Panc1 (cell line): ENCODE data around the gene GYPC. TPM values are rescaled to one million over a fixed set of nuclear protein-coding genes. Genes with fewer than 3 reads are reported as not detected.

Source experiments
- ATAC-seq: fragments of 200-7000 bp; cut with Tn5 transposase; 2 replicates; pipeline ENCODE4 v1.9.1; 2020; ENCODE audit warnings: mild to moderate bottlenecking, moderate library complexity
- BruUV-seq: library from RNA; stranded (reverse); fragments of 400-500 nt; replicated peaks from 2 replicates; lab custom pipeline; 2021; lab: Mats Ljungman, UMichigan
- CTCF ChIA-PET: fragments of 300-600 bp; sonication (Branson Sonifier 250); formaldehyde crosslinking; loops from one replicate; lab custom pipeline; 2022; ENCODE audit warnings: antibody characterized with exemption; lab: Charles Lee
- POLR2A ChIA-PET: fragments of 300-600 bp; sonication (Branson Sonifier 250); formaldehyde crosslinking; loops from one replicate; lab custom pipeline; 2022; ENCODE audit warnings: antibody characterized with exemption; lab: Charles Lee
- DNase-seq: peaks from one replicate; pipeline ENCODE4 v3.0.0-alpha.2; 2010; ENCODE audit warnings: low read depth, low spot score
- H3K27ac ChIP-seq: 2 replicates; pipeline ENCODE4 v1.5.1; 2011; ENCODE audit warnings: mild to moderate bottlenecking, low read length, inconsistent platforms
- H3K27me3 ChIP-seq: fragments of 200-500 bp; sonication (Bioruptor generic); 2 replicates; pipeline ENCODE4 v1.6.0; 2014; ENCODE audit warnings: low read length, inconsistent platforms; ENCODE audit not compliant: control insufficient read depth, insufficient read depth
- H3K36me3 ChIP-seq: fragments of 200-500 bp; sonication (Bioruptor generic); 2 replicates; pipeline ENCODE4 v1.5.1; 2014; ENCODE audit warnings: inconsistent platforms, mild to moderate bottlenecking, low read length, moderate library complexity; ENCODE audit not compliant: control insufficient read depth, insufficient read depth
- H3K4me1 ChIP-seq: 2 replicates; pipeline ENCODE4 v1.5.1; 2011; ENCODE audit warnings: inconsistent platforms, mild to moderate bottlenecking, low read length, moderate library complexity; ENCODE audit not compliant: control insufficient read depth, insufficient read depth
- H3K4me3 ChIP-seq, 2 experiments: 2 replicates each; pipeline ENCODE4 v1.5.1; 2011 to 2012; ENCODE audit warnings: low read depth in 2 of 2, low read length in 2 of 2, mild to moderate bottlenecking in 2 of 2, inconsistent platforms in 1 of 2, moderate library complexity in 1 of 2
- H3K9me3 ChIP-seq: fragments of 200-500 bp; sonication (Bioruptor generic); 2 replicates; pipeline ENCODE4 v1.5.1; 2014; ENCODE audit warnings: low read depth, mild to moderate bottlenecking, inconsistent platforms, low read length, moderate library complexity; ENCODE audit not compliant: control insufficient read depth, insufficient read depth
- CTCF ChIP-seq: fragments of 450-650 bp; IDR thresholded peaks from 2 replicates; pipeline ENCODE4 v1.5.1; 2017; ENCODE audit warnings: mild to moderate bottlenecking
- POLR2AphosphoS5 ChIP-seq: IDR thresholded peaks from 2 replicates; pipeline ENCODE4 v1.6.1; 2012; ENCODE audit warnings: mild to moderate bottlenecking, low read depth, low read length, moderate library complexity
- REST ChIP-seq, 2 experiments: IDR thresholded peaks; 2 replicates each; pipeline ENCODE4 v1.6.1; 2011 to 2012; ENCODE audit warnings: low read depth in 2 of 2, control low read depth in 1 of 2, low read length in 1 of 2, mild to moderate bottlenecking in 1 of 2, moderate library complexity in 1 of 2; ENCODE audit not compliant: insufficient read depth in 1 of 2
- SIN3A ChIP-seq: IDR thresholded peaks from 2 replicates; pipeline ENCODE4 v1.6.1; 2012; ENCODE audit warnings: low read depth, mild to moderate bottlenecking, low read length, moderate library complexity, borderline replicate concordance; ENCODE audit not compliant: insufficient read depth
- TCF7L2 ChIP-seq: IDR thresholded peaks from 2 replicates; pipeline ENCODE4 v1.6.1; 2011; ENCODE audit warnings: mild to moderate bottlenecking, low read depth, low read length, inconsistent platforms
- in situ Hi-C: cut with HindIII; loops from 2 replicates; pipeline ENCODE4 v1.10.0; 2016; ENCODE audit warnings: low sequenced_read_pairs, low pct_unique_long_range_greater_than_20kb
- intact Hi-C: fragments of 100-400 bp; cut with micrococcal nuclease; formaldehyde crosslinking; loops from one replicate; pipeline ENCODE4 v1.10.0; 2022; ENCODE audit not compliant: unreplicated experiment
- total RNA-seq: library from RNA; stranded (reverse); gene quantifications from one replicate; pipeline ENCODE4 v1.2.1, GENCODE V29; 2021; ENCODE audit not compliant: unreplicated experiment

Gene GYPC
- total RNA-seq, 1 experiment from 2014 or later, result 0.57 TPM

GRCh38 chr2:126676221-126677175, 20.5 kb downstream of the GYPC start:
- POLR2A ChIA-PET, result no interaction called here
- no peak overlapping the region for H3K4me3 ChIP-seq
- DNase-seq, result no peak
- no peaks in the 10 kb centered on the region for H3K27me3 ChIP-seq
- H3K9me3 ChIP-seq, result peaks cover 4% of the 10 kb centered on the region; the same call in 1 of the 2 replicates
- TF ChIP-seq CTCF (no peak), TCF7L2 (no peak), REST (IDR thresholded peaks at IDR 0.05; ENCODE audit: insufficient read depth in 1 of 2, low read depth in 2 of 2, low read length in 1 of 2) (no peak), SIN3A (no peak), POLR2AphosphoS5 (no peak)
- in situ Hi-C loops (no loop called here), intact Hi-C loops (no loop called here)
- no peak for ATAC-seq
- CTCF ChIA-PET, result no interaction called here
- no peak overlapping the region for H3K27ac ChIP-seq
- BruUV-seq, result no TSS peak
- H3K36me3 ChIP-seq, result no peaks in the 10 kb centered on the region
- no peaks in the 10 kb centered on the region for H3K4me1 ChIP-seq

- in situ Hi-C loops (no loop called here), intact Hi-C loops (no loop called here)
- no TSS peak for BruUV-seq
- Histone ChIP-seq H3K36me3 (no peaks in the 10 kb centered on the region), H3K4me1 (no peaks in the 10 kb centered on the region), H3K4me3 (no peak overlapping the region), H3K9me3 (peaks cover 4% of the 10 kb centered on the region; the same call in 1 of the 2 replicates), H3K27ac (no peak overlapping the region), H3K27me3 (no peaks in the 10 kb centered on the region)
- TF ChIP-seq REST (IDR thresholded peaks at IDR 0.05; ENCODE audit: insufficient read depth in 1 of 2, low read depth in 2 of 2, low read length in 1 of 2) (no peak), SIN3A (no peak), POLR2AphosphoS5 (no peak)
- ATAC-seq (no peak), DNase-seq (no peak)
- POLR2A ChIA-PET, result no interaction called here
- CTCF ChIA-PET, result no interaction called here
These were observed 21.2 kb downstream of the GYPC start for GRCh38 chr2:126677176-126677538.
